Liver (tissue), 9 donors: ENCODE measurements around the gene C12orf76. TPM values are rescaled to one million over a fixed set of nuclear protein-coding genes. Genes with fewer than 3 reads are reported as not detected.

Experiments
- DNase-seq: peaks from one replicate; pipeline ENCODE4 v3.0.0-alpha.2; 2017; ENCODE audit warnings: low spot score
- H3K27ac ChIP-seq, 2 donors: one replicate each; pipeline ENCODE4 v1.7.0; 2013; ENCODE audit warnings: inconsistent platforms in 2 of 2, low read length in 2 of 2, control low read depth in 1 of 2, low read depth in 1 of 2, mild to moderate bottlenecking in 1 of 2
- H3K27me3 ChIP-seq, 4 donors: one replicate each; pipeline versions ENCODE4 v1.6.1 to v1.7.0; 2013; ENCODE audit warnings: low read length in 3 of 4, inconsistent platforms in 1 of 4, mild to moderate bottlenecking in 1 of 4, moderate library complexity in 1 of 4; ENCODE audit not compliant: control insufficient read depth in 4 of 4, insufficient read depth in 4 of 4
- H3K36me3 ChIP-seq, 4 donors: one replicate each; pipeline versions ENCODE4 v1.6.1 to v1.7.0; 2013; ENCODE audit warnings: low read length in 3 of 4, mild to moderate bottlenecking in 3 of 4, low read depth in 1 of 4, moderate library complexity in 1 of 4; ENCODE audit not compliant: control insufficient read depth in 4 of 4, insufficient read depth in 3 of 4
- H3K4me1 ChIP-seq, 4 donors: one replicate each; pipeline versions ENCODE4 v1.6.1 to v1.7.0; 2013; ENCODE audit warnings: low read length in 3 of 4, mild to moderate bottlenecking in 3 of 4, moderate library complexity in 1 of 4; ENCODE audit not compliant: control insufficient read depth in 4 of 4, insufficient read depth in 4 of 4
- H3K4me3 ChIP-seq, 3 donors: one replicate each; pipeline versions ENCODE4 v1.6.1 to v1.7.0; 2013; ENCODE audit warnings: low read length in 3 of 3, control low read depth in 1 of 3, low read depth in 1 of 3, mild to moderate bottlenecking in 1 of 3
- H3K9ac ChIP-seq, 2 donors: one replicate each; pipeline ENCODE4 v1.7.0; 2013; ENCODE audit warnings: low read length in 2 of 2, mild to moderate bottlenecking in 2 of 2, moderate library complexity in 2 of 2, control low read depth in 1 of 2, low read depth in 1 of 2
- H3K9me3 ChIP-seq, 4 donors: one replicate each; pipeline versions ENCODE4 v1.6.1 to v1.7.0; 2013; ENCODE audit warnings: low read length in 3 of 4; ENCODE audit not compliant: control insufficient read depth in 4 of 4
- ATF3 ChIP-seq: IDR thresholded peaks from 2 replicates; pipeline ENCODE4 v1.6.1; 2016; ENCODE audit warnings: antibody characterized with exemption
- CTCF ChIP-seq: fragments of 150-350 bp; IDR thresholded peaks from 2 replicates; pipeline ENCODE4 v1.5.1; 2017; ENCODE audit warnings: improper control_type of control experiment, low read depth, low read length; ENCODE audit not compliant: missing input control
- EGR1 ChIP-seq, 2 donors: IDR thresholded peaks; 2 replicates each; pipeline ENCODE4 v1.6.1; 2016 to 2018; ENCODE audit warnings: antibody characterized with exemption in 2 of 2, low read depth in 2 of 2
- FOXA1 ChIP-seq: IDR thresholded peaks from 2 replicates; pipeline ENCODE4 v1.6.1; 2016; ENCODE audit warnings: antibody characterized with exemption
- FOXA2 ChIP-seq: IDR thresholded peaks from 2 replicates; pipeline ENCODE4 v1.6.1; 2016; ENCODE audit warnings: antibody characterized with exemption
- GABPA ChIP-seq, 2 donors: IDR thresholded peaks in 1 of 2; conservative IDR thresholded peaks in 1 of 2; 2 replicates each; pipeline ENCODE4 v1.6.1; 2016; ENCODE audit warnings: antibody characterized with exemption in 2 of 2, mild to moderate bottlenecking in 1 of 2, moderate library complexity in 1 of 2
- HNF4A ChIP-seq, 2 donors: conservative IDR thresholded peaks; 2 replicates each; pipeline ENCODE4 v1.6.1; 2016; ENCODE audit warnings: antibody characterized with exemption in 2 of 2, mild to moderate bottlenecking in 2 of 2
- HNF4G ChIP-seq: IDR thresholded peaks from 2 replicates; pipeline ENCODE4 v1.6.1; 2016; ENCODE audit warnings: antibody characterized with exemption
- JUND ChIP-seq, 2 donors: IDR thresholded peaks; 2 replicates each; pipeline ENCODE4 v1.6.1; 2016; ENCODE audit warnings: antibody characterized with exemption in 2 of 2
- MAX ChIP-seq: IDR thresholded peaks from 2 replicates; pipeline ENCODE4 v1.6.1; 2016; ENCODE audit warnings: antibody characterized with exemption
- NR2F2 ChIP-seq: IDR thresholded peaks from 2 replicates; pipeline ENCODE4 v1.6.1; 2016; ENCODE audit warnings: antibody characterized with exemption
- RAD21 ChIP-seq, 2 donors: IDR thresholded peaks; 2 replicates each; pipeline ENCODE4 v1.6.1; 2016; ENCODE audit warnings: antibody characterized with exemption in 2 of 2, mild to moderate bottlenecking in 2 of 2
- REST ChIP-seq: IDR thresholded peaks from 2 replicates; pipeline ENCODE4 v1.6.1; 2016; ENCODE audit warnings: antibody characterized with exemption, mild to moderate bottlenecking
- RXRA ChIP-seq, 2 donors: IDR thresholded peaks; 2 replicates each; pipeline ENCODE4 v1.6.1; 2017 to 2018; ENCODE audit warnings: antibody characterized with exemption in 2 of 2, mild to moderate bottlenecking in 1 of 2
- SP1 ChIP-seq: IDR thresholded peaks from 2 replicates; pipeline ENCODE4 v1.6.1; 2018; ENCODE audit warnings: antibody characterized with exemption, mild to moderate bottlenecking
- TAF1 ChIP-seq: conservative IDR thresholded peaks from 2 replicates; pipeline ENCODE4 v1.6.1; 2016; ENCODE audit warnings: antibody characterized with exemption, mild to moderate bottlenecking
- YY1 ChIP-seq: IDR thresholded peaks from 2 replicates; pipeline ENCODE4 v1.6.1; 2016; ENCODE audit warnings: antibody characterized with exemption, mild to moderate bottlenecking
- WGBS: extraction: QIAGEN DNeasy Blood & Tissue Kit; methylation state at CpG from one replicate; pipeline ENCODE4 v1.1.7; 2013; 5-methylcytosine and 5-hydroxymethylcytosine counted together
- polyA plus RNA-seq, 2 donors: library from polyadenylated mRNA; stranded (reverse) in 1 of 2; unstranded in 1 of 2; fragments of 200-250 nt in 1 of 2; fragments of >200 nt in 1 of 2; fragmentation: Nextera tagmentation in 1 of 2; extraction: Ambion mirVana in 1 of 2; gene quantifications; one replicate each; pipeline versions ENCODE4 v1.2.1 to v1.2.3, GENCODE V29; 2013 to 2015
- total RNA-seq, 2 donors: library from RNA; depleted of rRNA; stranded (reverse); fragments of >200 nt; gene quantifications; one replicate each; pipeline ENCODE4 v1.2.3, GENCODE V29; 2014
- TF ChIP-seq, protein P1 (sequence below): IDR thresholded peaks from 2 replicates; pipeline ENCODE4 v1.6.1; 2016; ENCODE audit warnings: antibody characterized with exemption
- donor health status: healthy.
- donor health status: healthy.
- donor health status: healthy.
- donor health status: healthy.
- donor health status: healthy.

Gene C12orf76
- total and polyA plus RNA-seq, 4 donors, result 5.6 to 22.4 (median 6.1) TPM

DNA sequence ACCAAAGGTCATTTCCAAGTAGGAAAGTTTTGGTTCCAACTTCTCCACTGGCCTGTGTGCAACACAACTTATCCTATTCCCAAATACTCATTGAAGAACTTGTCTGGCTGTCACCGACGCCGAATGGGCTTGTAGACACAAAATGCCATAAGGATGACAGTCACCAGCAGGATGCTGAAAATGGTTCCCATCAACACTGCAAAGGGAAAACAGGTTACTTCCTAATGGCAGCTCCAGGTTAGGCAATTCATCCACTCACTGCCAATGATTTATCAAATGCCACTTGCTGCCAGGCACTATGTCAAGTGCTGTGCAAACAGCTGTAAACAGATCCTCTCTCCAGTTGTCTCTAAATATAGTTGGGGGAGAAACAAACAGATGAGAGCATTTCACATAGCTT is 6.1 kb downstream of the C12orf76 start:
- Histone ChIP-seq H3K4me1 (peaks cover 10 to 48% (median 37%) of the 10 kb centered on the region in 4 donors), H3K27me3 (no peaks in the 10 kb centered on the region), H3K9ac (no peak overlapping the region), H3K27ac (peak overlapping the region; percentile 93 to 95), H3K4me3 (no peak overlapping the region), H3K9me3 (no peaks in the 10 kb centered on the region), H3K36me3 (peaks cover 0 to 10% (median 8%) of the 10 kb centered on the region in 4 donors)
- no peak for DNase-seq
- 39% methylated on average over 3 of the region's 3 CpGs for WGBS
- TF ChIP-seq REST, result peak; percentile 18
- no peak for TF ChIP-seq HNF4G
- peak; percentile 31 for TF ChIP-seq FOXA1
- TF ChIP-seq HNF4A (conservative IDR thresholded peaks at IDR 0.05), result peak; percentile 72 to 73
- TF ChIP-seq TAF1, result no peak
- TF ChIP-seq SP1, result peak; percentile 82
- TF ChIP-seq YY1, result peak; percentile 98
- no peak for TF ChIP-seq CTCF
- peak; percentile 44 to 45 for TF ChIP-seq RAD21 (IDR thresholded peaks at IDR 0.05)
- TF ChIP-seq MAX, result peak; percentile 70
- peak in 1 of 2 donors; percentile 47 for TF ChIP-seq EGR1 (IDR thresholded peaks at IDR 0.05; ENCODE audit: low read depth in 2 of 2)
- TF ChIP-seq RXRA (IDR thresholded peaks at IDR 0.05), result peak; percentile 68 to 81
- TF ChIP-seq NR2F2, result no peak
- TF ChIP-seq, protein P1, sequence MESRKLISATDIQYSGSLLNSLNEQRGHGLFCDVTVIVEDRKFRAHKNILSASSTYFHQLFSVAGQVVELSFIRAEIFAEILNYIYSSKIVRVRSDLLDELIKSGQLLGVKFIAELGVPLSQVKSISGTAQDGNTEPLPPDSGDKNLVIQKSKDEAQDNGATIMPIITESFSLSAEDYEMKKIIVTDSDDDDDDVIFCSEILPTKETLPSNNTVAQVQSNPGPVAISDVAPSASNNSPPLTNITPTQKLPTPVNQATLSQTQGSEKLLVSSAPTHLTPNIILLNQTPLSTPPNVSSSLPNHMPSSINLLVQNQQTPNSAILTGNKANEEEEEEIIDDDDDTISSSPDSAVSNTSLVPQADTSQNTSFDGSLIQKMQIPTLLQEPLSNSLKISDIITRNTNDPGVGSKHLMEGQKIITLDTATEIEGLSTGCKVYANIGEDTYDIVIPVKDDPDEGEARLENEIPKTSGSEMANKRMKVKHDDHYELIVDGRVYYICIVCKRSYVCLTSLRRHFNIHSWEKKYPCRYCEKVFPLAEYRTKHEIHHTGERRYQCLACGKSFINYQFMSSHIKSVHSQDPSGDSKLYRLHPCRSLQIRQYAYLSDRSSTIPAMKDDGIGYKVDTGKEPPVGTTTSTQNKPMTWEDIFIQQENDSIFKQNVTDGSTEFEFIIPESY, result peak; percentile 47
- TF ChIP-seq ATF3, result peak; percentile 8
- TF ChIP-seq GABPA (IDR thresholded peaks at IDR 0.05 in 1 of 2, conservative IDR thresholded peaks at IDR 0.05 in 1 of 2), result peak in 1 of 2 donors; percentile 59
- TF ChIP-seq FOXA2, result peak; percentile 85
- peak in 1 of 2 donors; percentile 57 for TF ChIP-seq JUND (IDR thresholded peaks at IDR 0.05)
